NOMO-1 treated with DMSO at 0.1 percent for 48 hours (cell line): ENCODE data around the gene PCARE.

ENCODE experiments used
- DNase-seq: peaks from one replicate; lab custom pipeline; 2025; ENCODE audit not compliant: unreplicated experiment; lab: John Stamatoyannopoulos, UW

The PCARE gene

DNA sequence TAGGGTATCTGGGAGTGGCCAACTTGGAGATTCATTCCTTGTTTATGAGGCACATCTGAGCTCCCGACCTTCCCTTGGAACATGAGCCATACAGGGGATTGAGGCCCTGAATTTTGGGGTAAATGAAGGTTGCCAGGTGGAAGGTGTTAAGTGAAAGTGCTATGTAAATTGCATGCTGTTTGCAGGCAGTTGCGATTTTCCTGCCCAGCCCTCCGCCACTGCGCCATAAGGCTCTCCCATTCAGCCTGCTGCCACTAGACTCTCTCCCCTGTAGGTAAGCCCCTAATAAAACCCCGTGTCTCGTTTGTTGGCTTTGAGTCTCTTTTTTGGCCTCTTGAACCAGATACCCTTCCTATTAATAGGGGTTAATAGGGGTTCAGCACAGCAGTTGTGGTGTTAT is 33.8 kb downstream of the PCARE start:
- DNase-seq = no peak

DNA sequence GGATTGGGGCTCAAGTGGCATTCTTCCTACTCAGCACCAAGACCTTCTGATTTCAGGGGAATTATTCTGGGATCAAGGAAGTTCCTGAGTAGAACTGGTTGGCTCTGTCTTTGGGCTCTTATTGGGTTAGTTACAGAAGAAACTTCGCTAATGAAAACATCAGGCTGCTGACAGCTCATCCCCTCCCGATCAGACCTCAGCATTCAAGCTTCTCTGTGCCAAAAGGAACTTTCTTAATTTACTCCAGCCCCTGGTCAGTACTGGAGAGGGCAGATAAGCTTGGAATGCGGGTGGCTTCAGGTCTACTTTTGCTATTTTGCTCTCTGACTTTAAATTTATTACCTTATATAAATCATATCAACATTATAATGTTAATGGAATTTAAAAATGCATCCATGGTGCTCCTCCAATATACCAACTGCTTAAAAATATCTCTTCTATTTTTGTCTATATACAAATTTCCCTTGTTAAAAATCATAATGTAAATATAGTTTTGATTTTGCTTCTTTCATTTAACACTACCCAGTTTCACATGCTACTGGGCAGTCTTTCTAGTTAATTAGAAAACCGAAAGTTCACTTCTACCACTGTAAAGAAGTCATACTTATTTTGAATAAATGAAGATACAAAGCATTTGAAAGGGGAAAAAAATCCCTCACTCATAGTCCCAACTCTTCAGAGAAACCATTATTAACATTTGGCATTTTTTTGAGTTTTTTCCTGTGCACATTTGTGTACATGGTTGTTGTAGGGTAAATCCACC is 34.4 kb downstream of the PCARE start:
- no peak for DNase-seq

DNA sequence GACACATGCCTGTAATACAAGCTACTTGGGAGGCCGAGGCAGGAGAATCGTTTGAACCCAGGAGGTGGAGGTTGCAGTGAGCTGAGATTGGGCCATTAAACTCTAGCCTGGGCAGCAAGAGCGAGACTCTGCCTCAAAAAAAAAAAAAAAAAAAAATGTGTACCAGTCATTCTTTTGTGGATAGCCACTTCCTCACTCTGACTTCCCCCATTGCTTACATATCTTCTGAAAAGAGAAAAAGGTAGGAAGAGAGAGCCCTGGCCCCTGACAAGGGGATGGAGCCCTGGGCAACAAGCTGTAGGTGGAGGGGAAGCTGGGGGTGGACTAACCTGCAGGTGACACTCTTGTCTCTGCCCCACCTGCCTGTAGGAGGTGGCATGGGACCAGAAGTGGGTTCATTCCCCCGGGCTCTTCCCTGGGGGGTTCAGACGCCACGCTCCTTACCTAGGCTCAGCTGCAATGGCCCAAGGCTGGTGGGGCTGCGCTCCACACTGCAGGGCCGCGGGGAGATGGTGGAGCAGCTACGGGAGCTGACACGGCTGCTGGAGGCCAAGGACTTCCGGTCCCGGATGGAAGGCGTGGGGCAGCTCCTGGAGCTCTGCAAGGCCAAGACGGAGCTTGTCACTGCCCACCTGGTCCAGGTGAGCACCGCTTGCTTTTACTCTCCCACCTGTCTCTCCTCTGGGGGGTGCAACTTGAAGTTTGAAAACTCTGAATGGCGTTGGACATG is 39.1 kb downstream of the PCARE start:
- peak; percentile 26 for DNase-seq

DNA sequence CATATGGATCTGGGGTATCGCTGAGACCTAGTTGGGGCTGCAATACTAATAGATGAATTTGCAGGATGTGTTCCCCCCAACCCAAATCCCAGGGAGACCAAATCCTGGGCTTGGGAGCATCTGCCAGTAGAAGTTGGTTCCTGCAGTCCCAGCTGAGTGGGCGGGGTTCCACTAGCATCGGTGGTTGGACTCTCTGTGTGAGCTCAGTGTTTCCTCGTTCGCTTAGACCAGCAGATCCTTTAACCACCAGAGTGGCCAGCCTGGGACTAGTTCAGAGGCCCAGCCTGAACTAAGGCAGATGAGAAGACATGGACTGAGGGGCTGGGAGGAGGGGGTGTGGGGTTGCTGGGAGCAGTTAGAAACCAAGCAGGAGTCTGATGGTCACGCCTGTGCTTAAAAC is 40.7 kb downstream of the PCARE start:
- DNase-seq = no peak

DNA sequence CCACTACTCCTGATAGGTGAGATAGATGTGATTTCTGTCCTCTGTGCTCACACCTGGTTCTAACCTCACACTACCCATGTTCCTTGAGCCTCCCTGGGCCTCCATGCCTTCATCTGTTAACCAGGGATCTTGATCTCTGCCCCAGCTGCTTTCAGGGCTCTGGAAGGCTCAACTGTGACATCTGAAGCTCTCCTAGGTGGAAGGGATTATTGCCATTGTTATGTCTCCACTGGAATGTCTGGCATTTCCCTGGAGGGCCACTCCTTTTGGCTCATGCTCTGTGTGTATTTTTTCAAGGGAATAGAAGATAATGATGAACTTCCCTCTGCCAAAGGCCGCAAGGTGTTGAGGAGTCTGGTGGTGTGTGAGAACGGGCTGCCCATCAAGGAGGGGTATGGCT is 41.2 kb downstream of the PCARE start:
- DNase-seq = no peak

DNA sequence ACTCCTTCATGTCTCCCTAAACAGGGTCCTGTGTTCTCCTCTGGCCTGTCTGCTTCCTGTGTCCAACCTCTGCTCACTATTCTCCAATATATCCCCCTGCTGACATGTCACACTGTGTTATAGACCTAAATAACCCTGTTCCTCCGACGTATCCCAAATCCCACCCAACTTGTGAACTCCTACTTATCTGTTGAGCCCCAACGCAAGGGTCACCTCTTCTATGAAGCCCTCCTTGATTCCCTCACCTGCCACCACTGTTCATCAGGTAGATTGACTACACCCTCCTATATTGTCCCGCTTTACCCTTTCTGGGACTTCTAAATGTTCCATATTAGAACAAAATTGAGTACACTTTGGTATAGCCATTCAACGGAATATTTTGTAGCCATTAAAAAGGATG is 42.1 kb downstream of the PCARE start:
- no peak for DNase-seq

DNA sequence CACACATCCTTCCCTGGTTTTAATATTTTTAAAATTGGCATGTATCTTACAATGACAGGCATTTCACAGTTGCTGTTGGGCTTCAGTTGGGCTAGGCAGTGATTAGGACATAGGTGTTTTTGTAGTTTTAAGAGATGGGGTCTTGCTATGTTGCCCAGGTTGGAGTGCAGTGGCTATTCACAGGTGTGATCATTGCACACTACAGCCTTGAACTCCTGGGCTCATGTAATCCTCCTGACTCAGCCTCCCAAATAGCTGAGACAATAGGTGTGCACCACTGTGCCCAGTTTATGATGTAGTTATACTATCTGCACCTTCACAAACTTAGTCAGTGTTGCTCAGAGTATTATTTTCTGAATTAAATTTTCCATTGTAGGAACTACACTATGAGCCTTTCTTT is 43.3 kb downstream of the PCARE start:
- DNase-seq = no peak

DNA sequence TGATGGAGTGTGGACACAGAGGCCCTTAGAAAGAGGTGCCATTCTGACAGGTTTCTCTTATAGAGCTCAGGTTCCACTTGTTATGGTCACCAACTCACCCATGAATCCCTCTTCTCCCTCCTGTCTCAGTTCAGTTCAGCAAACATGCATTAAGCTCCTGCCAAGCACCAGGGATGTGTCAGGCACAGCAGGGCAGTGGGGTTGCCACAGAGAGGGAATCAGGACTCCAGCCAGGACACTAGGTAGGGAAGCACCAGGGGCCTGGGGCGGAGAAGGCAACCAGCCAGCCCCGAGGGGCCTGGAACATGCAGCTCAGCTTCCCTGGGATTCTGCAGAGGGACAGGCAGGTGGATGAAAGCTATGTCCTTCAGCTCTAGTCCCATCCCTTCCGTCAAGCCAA is 48.6 kb downstream of the PCARE start:
- DNase-seq = no peak

DNA sequence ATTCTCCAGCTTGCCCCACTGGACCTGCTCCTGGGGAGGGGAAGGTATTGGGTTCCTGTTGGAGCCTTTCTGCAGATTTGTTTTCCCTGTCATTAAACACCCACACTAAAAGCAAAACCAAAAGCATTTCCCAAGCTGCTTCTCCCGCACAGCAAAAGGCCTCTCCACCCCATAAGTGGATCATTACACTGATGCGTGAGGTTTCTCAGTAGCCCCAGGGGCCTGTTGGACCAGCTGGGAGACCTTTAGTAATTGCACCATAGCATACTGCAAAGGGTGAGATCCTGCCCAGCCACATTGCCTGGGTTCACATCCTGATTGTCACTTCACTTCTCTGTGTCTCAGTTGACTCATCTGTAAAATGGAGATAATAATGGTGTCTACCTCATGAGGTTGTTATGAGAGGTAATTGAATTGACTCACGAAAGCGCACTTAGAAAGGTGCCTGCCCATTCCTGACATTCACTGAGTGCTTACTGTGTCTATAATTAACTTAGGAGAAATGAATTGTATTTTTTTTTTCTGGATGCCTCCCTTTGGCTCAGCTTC is 49.4 kb downstream of the PCARE start:
- no peak for DNase-seq

DNA sequence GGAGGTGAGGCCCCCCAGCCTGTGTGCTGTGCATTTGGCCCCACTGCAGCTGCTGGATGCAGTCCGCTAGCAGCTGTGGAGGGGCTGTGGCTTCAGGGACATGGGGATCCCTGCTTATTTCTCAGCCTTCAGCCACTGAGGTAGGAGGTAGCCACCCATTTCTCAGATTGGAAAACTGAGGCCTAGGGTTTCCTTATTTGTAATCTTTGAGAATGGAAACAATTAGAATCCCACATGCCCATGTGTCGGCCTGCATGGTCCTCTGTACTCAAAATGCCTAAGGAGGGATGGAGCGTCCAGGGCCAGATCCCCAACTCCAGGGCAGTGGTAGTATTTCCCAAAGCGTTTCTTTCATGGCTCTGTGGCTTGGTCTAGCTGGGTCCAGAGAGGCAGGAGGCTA is 51.1 kb downstream of the PCARE start:
- no peak for DNase-seq

DNA sequence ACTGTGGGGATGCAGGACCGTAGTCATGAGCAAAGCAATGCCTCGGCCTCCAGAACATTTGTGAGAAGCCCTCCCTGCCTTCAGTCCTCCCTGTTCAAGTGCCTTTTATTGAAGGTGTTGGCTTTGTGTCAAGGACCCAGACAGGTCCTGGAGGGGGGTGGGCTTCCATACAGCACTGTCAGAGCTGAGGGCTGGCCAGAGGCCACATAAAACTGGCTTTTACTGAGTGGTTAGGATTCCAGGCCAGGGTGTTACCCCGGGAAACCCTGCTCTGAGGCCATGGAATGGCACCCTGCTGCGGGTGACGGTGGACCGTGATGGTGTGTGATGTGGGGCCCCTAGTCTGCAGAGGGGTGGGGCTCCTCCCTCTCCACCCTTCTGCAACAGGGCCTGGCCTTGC is 51.6 kb downstream of the PCARE start:
- no peak for DNase-seq

DNA sequence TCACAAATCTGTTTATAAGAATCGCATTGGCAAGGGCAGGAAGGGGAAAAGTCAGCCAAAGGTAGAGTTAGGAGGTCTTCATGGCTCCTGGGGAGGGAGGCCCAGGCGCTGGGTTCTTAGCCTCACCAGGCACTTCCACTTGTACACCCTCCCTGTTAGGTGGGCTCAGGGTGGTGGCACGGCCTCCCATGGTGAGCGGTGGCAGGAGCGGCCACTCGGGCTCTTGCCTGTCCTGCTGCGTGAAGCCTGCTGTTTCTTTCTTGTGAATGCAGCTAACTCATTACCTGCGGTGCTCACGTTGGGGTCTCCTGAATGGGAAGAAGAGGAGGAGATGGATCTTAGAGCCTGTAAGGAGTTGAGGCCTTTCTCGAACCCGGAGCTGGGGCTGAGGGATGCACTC is 52.4 kb downstream of the PCARE start:
- DNase-seq = no peak

DNA sequence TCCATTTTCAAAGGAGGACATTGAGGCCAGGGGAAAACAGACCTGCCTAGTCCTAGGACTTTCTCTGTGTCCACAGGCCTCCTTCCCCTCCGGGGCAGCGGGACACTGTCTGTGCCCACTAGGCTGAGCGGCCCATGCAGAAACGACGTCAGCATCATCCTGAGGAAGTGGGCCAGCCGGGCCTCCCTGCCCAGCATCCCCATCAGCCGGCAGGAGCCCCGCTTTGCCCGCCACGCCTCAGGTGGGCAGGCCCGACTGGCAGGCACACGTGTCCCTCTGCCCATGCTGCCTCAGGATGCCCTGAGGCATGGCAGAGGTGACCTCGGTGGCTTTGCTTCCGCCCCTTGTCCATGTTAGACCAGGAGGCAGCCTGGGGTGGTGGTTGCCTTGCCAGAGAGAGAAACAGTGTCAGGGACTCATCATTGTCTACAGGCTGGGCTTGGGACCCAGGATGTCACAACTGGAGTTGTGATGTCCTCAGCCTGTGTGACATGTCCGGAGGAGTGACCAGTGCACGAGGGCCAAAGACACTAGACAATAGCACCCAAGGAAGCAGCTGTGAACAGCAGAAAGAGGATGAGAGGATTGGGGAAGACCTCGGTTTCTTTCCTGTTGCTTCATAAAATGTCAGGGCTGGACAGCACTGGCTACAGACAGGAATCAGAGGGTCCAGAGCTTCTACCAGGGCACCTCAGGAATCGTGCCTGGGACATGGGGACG is 56.4 kb downstream of the PCARE start:
- DNase-seq = no peak

DNA sequence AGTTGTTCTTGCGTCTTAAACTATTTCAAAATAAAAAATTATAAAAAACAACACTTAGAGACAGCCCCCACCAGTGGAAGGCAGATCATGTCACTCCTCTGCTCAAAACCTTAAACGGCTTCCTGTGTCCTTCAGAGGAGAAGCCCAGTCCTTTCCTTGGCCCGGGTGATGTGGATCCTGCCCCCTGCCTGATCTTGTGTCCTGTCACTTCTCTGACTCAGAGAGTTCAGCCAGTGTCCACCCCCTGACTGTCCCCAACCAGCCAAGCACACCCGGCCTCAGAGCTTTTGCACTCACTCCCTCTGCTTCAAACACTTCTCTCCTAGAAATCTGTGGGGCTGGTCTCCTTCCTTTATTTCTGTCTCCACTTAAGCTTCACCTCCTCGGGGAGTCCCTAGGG is 57.8 kb downstream of the PCARE start:
- DNase-seq = no peak

DNA sequence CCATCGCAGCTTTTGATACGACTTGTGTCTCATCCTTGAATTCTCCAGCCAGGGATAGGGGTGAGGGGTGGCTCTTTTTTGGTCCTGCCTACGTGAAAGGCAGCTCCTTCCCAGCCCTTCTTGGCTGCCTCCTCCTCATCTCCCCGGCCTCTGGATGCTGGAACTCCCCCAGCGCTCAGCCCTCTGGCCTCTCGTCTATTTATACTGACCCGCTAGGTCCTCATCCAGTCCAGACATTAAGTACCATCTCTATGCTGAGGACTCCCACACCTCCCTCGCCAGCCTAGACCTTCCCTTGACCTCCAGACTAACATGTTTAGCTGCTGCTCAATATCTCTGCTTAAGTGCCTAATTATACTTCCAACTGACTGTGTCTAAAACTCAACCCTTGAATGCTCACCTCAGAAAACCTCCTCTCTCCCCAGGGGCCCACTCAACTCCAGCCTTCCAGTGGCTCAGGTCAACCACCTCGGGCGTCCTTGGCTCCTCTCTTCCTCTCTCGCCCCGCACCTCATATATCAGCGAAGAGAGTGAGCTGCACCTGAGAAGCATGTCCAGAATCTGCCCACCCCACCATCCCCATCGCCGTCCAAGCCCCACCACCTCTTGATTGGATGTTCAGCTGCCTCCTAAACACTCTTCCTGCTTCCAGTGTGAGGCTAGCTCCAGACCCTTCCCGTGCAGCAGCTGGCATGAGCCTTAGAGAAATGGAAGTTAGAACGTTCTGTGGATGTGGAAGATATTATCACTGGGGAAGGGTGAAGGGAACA is 58.4 kb downstream of the PCARE start:
- no peak for DNase-seq

DNA sequence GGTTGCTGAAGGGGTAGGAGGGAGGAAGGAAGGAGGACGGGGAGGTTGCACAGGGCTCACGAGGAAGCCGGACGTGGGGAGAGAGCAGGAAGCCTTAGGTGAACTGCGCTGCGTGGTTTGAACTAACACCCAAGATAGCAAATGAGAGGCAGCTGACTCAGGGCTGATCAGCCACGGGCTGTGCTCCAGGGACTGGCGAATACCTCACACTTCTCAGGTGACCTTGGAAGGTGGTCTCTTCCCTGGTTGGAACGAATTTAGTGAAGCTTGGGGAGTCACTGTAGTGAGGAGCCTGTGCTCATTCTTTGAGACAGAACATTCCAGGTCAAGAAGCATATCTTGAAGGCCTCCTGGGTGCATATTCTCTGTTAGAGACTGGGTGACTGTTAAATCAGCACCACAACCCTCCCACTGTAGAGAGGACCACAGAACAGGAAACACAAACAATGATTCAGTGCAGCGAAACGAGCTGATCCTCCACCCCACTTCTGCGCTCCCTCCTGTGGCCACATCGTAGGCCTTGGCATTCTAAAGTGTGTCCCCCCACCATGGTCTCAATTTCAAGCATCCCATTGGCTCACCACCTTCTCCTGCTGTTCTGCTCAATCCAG is 59.4 kb downstream of the PCARE start:
- peak; percentile 73 for DNase-seq

DNA sequence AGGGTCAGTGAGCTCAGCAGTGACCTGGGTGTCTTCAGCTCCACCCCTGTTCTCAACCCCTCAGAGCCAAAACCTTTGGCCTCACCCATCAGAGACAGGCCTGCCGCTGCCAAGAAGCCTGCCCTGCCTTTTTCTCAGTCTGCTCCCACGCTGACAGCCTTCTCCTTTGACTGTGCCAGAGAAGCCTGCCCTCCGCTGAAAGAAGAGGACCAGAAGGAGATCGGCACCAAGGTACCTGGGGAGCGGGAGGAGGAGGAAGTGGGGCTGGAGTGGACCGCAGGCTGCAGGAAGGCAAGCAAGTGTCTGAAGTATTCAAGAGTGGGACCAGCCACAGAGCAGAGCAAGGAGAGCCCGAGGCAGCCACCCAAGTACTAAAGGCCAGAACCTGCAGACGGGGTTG is 60.0 kb downstream of the PCARE start:
- DNase-seq = no peak

DNA sequence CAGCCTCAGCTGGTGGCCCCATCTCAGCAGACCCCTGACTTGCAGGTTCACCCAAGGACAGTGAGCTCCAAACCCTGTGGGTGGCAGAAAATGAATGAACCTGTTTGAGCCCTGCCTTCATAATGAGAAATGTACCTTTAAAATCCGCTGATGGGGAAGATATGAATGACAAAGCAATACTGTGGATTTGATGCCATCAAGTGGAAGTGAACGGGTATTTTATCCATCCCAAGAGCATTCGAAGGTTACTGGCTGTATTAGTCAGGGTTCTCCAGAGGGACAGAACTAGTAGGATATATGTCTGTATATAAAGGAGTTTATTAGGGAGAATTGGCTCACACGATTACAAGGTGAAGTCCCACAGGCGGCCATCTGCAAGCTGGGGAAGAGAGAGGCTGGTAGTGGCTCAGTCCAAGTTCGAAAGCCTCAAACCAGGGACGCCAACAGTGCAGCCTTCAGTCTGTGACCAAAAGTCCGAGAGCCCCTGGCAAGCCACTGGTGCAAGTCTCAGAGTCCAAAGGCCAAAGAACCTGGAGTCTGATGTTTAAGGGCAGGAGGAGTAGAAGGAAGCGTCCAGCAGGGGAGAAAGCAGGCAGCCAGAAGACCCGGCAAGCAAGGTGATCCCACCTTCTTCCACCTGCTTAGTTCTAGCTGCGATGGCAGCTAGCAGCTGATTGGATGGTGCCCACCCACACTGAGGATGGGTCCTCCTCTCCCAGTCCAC is 61.1 kb downstream of the PCARE start:
- DNase-seq = peak; percentile 12

DNA sequence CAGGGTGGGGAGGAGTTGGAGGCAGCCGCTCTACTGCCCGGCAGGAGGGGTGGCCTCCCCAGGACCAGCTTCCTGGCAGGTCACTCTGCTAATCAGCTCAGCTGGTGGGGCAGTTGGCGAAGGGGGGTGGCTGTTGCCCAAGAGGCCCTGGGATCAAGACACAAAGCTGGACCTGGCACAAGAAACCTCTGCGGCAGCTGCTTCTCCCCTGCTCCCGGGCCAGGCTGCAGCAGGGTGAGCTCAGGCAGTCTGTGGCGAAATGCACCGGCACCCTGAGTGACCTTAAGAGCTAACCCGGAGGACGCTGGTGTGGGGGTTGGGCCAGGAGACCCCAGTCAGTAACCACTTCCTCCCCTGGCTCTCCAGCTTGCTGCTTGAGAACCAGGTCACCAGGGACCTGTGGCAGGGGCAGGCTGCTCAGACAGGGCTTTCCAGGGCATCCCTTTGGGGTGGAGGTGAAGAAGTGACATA is 62.1 kb downstream of the PCARE start:
- peak; percentile 56 for DNase-seq
